LoVo (cell line): ENCODE data around the gene LY6G6D.
A peak's percentile ranks its signal among the peaks of the same experiment; 100 is the strongest.

Experiments
- DNase-seq: peaks from one replicate; pipeline ENCODE4 v3.0.0-alpha.2; 2016; ENCODE audit warnings: low spot score

The LY6G6D gene

GRCh38 chr6:31736768-31737314 lies 21.7 kb downstream of the LY6G6D start:
- DNase-seq: no peak

- DNase-seq: no peak
These were observed 22.3 kb downstream of the LY6G6D start for GRCh38 chr6:31737315-31737990.

- peak; percentile 80 for DNase-seq
These were observed 23.1 kb downstream of the LY6G6D start for GRCh38 chr6:31737991-31738979.

- peak; percentile 99 for DNase-seq
These were observed 24.7 kb downstream of the LY6G6D start, which contains the start of gene MSH5 for GRCh38 chr6:31739639-31740396. Gene MSH5 (plus strand): TSS chr6:31740005. CDS start chr6:31740467, 462 bp downstream.

GRCh38 chr6:31740397-31741223 lies 25.5 kb downstream of the LY6G6D start:
- DNase-seq: no peak

GRCh38 chr6:31741815-31742214 lies 26.7 kb downstream of the LY6G6D start:
- no peak for DNase-seq

GRCh38 chr6:31742894-31743293 lies 27.7 kb downstream of the LY6G6D start:
- DNase-seq: no peak

GRCh38 chr6:31744422-31744821 lies 29.3 kb downstream of the LY6G6D start:
- no peak for DNase-seq

- DNase-seq: no peak
These were observed 34.3 kb downstream of the LY6G6D start for GRCh38 chr6:31749301-31750036.

- no peak for DNase-seq
These were observed 35.4 kb downstream of the LY6G6D start for GRCh38 chr6:31750411-31751022.

- no peak for DNase-seq
These were observed 37.7 kb downstream of the LY6G6D start for GRCh38 chr6:31752739-31753319.

GRCh38 chr6:31758281-31758680 lies 43.1 kb downstream of the LY6G6D start:
- DNase-seq: no peak

- DNase-seq: no peak
These were observed 45.6 kb downstream of the LY6G6D start for GRCh38 chr6:31760790-31761189.

GRCh38 chr6:31761343-31761742 lies 46.2 kb downstream of the LY6G6D start:
- DNase-seq: no peak

- DNase-seq: no peak
These were observed 47.2 kb downstream of the LY6G6D start, which contains the start of gene SAPCD1 for GRCh38 chr6:31762356-31762755. Gene SAPCD1 (plus strand): TSS chr6:31762656. CDS start chr6:31763055, 399 bp downstream.

- no peak for DNase-seq
These were observed 47.9 kb downstream of the LY6G6D start for GRCh38 chr6:31762878-31763618.

GRCh38 chr6:31763619-31763940 lies 48.4 kb downstream of the LY6G6D start:
- no peak for DNase-seq

- no peak for DNase-seq
These were observed 49.0 kb downstream of the LY6G6D start for GRCh38 chr6:31764198-31764597.

GRCh38 chr6:31765559-31765909 lies 50.4 kb downstream of the LY6G6D start:
- DNase-seq: no peak
